Activated gamma-delta T cell treated with Interleukin-2 at 50 U/mL for 16 hours (primary cell): ENCODE results near the gene HOXA7.

Experiments used
- DNase-seq: peaks from one replicate; pipeline ENCODE4 v3.0.0-alpha.2; 2020

The HOXA7 gene

DNA sequence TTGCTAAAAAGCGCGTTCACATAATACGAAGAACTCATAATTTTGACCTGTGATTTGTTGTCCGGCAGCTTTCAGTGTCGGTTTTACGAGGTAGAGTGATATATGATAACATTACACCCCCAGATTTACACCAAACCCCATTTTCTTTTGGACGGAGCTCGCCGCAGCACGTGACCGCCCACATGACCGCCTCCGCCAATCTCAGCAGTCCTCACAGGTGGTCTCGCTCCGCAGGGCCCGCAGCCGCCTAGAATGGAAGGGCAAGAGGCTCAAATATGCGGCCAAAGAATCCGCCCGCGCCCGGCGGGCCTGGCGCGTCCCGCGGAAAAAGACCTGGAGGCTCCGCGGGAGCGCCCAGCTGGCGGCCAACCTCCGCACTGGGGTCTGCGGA is at the start of gene HOXA7:
TSS of gene HOXA7 (minus strand) at position 168 of the 391 bp plus-strand sequence. CDS start at position 38, 130 bp downstream.
- no peak for DNase-seq

DNA sequence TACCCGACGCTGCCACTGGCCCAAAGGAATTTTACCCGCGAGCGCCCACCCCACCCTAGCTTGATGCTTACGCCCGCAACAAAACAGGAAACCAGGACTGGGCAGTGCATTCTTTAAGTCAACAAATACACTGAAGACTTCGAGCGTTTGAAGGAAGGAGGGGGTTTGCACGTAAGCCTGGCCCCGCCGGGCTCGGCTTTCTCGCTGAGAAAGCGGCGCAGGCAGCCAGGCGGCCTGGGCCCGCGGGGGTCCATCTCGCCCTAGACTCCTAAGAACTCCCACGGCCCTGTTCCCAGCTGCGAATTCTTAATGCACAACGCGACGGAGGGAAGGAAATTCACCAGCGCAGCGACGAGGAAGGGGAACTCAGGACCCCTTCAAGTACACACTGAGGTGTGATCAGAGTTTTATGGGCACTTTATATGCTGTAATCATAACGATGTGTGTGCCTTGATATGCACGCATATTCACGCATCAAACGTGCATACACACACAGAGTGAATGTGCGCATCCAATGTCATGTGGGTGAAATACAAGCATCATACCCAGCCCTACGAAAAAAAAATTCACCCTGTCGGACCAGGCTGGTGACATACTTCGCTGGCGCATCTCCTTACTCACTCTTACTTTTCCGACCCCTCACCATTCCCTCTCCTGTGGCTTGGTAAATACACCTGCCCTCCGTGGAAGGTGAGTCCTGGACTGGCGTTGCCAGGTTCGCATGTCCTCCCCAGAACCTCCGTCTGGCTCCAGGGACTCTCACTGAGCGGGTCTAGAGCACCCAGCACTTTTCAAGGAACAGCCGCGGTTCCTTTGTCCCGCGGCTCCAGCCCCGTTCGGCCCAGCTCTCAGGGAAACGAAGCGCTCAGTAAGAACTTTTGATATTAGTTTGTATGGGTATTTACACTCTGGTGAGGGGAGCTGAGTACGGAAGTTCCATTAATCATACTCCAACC is 49.1 kb upstream of the HOXA7 start:
- DNase-seq: no peak

- DNase-seq: no peak
Observed at GRCh38 chr7:27204851-27205322, 48.4 kb upstream of the HOXA7 start.

DNA sequence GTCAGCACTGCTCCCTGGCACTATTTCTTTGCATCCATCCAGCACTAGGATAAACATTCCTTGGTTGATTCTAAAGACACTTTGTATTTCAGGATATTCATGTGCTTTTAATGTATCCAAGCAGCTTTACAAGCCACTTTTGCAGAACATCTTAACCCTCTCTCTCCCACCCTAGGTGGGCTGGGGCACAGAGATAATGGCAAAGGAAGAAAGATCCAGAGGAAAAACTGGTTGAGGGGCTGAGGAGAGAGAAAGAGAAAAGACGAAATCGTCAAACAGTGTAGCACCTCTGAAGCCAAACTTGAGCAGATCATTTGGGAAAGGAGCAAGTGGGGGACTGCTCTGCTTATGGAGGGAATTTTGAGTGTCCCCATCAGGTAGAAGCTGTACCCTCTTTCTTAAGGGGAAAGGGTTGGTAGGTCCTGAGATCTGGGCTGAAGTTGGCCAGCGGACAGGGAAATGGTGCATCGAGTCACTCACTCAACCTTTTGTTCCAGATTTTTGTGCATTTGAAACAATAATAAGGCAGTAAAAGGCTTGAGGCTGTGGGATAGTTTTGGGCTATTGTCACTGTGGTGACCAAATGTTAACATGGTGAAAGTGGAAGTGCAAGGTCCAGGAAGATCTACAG is 47.6 kb upstream of the HOXA7 start:
- DNase-seq: no peak

DNA sequence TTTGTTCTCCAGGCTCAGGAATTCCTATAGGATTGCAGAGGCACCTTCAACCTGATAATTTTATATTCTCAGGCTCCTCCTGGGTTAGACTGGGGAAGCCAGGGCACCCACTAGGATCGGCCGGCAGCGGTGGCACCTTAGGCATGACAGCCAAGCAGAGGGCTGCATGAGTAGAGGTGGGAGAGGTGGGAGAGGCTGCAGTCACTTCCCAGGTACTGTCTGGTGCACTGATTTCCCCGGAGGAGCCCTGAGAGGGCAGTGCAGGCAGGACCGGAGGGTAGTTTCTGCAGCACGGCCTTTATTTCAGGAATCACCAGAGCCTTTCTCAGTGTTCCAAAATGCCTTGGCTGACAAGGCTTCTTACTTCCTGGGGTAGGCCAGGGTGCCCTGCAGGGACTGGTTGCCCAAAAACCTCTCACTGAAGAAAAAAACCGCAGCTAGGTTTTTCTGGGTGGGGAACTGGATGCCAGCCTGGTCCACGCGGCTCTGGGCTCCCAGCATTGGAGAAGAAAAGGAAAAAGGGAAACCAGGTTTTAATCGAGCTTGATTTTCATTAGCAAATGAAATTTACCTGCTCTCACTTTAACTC is 47.0 kb upstream of the HOXA7 start:
- no peak for DNase-seq

DNA sequence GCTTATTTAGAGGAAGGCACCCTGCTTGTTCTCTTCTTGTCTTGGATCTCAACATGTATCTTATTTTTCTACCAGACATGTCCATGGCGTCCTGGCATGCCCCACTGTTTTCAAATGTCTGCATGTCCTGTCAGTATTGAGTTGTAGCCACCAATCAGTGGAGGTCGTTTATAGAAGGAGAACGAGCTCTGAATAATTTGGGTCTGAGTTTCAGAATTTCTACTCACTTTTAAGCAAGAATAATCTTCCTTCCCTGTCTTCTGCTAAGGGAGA is 46.3 kb upstream of the HOXA7 start:
- no peak for DNase-seq

DNA sequence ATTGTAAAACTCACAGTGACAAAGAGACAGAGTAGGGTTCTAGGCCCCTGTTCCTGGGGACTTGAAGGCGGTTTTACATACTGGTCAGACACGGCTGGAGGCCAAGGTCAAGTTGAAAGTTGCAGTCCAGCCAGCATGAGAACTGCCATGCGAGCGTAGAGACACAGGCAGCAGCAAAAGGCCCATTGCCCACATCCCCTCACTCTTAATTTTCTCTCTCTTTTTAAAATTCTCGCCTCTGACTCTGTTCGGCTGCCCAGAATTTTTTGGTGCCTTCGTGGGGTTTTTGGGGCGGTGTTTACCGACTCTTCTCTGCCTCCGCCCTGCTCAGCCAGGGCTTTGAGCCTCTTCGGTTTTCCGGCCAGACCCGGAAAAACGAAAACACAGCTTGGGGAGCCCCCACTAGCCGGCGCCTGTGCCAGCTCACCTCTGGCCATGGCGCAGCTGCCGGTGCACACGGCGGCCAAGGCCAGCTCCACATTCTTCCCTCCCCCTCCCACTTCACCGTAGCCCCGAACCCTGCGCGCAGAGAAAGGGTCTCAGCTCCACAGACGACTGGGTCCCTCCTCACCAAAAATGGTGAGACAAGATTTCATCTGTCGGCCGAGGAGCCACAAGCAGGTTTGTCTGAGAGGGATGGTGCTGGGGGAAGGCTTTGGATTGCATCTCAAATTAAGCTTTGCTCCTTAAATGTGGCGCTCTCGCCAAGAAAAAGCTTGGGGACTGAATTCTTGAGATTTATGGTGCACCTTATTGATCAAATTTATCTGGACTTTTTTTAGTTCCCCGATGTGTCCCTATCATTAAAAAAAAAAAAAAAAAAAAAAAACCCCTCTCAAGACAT is 45.8 kb upstream of the HOXA7 start:
- DNase-seq: no peak

DNA sequence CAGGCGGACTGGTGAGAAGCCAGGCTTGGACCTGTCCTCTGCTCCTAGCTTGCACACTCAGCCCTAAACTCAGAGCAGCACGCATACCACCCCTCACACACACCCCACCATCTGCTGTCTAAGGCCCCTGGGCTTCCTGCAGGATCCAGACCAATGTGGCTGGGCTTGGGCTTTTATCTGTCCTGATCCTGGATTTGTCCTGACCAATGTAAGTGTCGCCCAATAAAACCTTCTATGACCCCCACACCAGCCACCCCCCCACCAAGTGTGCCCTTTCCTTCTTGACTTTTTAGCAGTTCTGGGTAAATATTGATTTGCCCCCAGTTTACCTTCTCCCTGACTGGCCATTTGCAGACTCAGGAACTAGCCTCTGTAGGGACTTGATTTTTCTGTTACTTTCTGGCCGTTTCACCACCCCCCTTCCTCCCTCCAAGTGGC is 45.1 kb upstream of the HOXA7 start:
- DNase-seq: no peak

DNA sequence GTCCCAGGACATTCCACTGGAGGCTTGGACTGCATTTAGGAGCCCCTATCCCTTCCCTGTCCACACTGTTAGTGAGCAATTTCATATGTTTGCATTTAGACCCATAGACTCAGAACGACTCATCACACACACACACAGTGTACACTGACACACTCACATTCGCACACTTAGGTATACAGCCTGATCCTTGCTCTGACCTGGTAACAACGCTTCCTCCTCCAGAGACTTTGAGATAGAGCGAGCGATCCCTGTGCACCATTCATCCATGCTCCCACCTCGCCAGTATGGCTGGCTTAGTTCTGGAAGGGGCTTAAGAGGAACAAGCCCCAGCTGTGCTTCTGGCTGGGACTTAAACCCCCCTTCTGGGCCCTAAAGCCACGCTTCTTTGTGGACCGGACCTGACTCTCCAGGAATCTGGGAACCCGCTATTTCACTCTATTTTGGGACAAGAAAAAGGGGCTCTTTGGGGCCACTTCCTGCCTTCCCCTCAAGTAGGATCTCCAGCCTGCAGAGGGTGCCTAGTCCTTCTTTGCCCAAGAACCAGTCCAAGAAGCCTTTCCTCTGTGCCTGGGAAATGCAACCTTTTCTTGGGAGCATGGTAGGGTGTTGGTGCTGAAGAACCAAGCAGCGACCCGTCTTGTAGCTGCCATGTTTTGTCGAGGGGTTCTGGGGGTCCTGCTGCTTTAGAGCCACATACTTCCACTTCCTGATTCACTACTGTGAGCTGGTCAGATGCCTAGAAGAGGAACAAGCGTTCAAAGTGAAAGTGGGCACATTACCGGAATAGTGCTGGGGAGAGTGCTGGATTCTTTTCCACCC is 44.5 kb upstream of the HOXA7 start:
- DNase-seq: no peak

DNA sequence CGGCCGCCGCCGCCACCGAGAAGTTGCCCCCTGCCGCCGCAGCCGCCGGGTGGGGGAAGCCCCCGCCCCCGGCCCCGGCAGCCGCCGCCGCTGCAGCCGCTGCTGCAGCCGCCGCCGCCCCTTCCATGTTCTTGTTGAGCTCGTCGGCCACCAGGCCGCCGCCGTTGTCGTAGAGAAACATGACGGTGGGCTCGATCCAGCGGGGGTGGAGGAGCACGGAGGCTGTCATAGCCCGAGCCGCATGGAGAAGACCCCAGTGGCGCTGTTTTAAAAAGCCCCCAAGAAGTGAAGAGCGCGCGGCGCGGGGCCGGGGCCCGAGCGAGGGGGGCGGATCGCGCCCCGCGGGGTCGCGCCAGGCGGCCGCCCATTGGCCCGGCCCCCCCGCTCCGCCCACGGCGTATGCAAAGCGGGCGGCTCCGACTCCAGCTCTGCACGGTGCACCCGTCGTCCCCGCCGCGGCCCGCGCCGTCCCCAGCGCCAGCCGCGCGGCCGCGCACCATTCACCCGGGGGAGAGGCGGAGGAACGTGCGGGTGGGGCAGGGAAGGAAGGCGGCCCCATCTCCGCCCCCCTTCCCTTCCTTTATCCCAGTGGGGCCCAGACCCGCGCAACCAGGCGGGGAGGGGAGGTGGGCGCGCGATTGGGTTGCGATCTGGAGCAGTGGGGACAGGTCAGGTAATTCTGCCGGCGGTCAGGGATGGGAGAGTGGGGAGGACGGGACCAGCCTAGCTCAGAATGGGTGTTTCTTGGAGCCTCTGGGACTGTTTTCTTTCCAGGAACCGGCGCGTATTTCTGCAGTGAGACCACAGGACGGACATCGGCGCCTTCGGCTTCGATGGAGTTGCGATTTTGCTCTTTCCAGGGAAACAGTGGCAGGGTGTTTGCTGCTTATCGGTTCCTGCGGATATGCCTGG is 43.6 kb upstream of the HOXA7 start, which contains the start of gene HOXA13:
TSS of gene HOXA13 (minus strand) at position 243 of the 912 bp plus-strand sequence. CDS start at position 229, 14 bp downstream.
- no peak for DNase-seq

GRCh38 chr7:27198871-27199801 is 42.7 kb upstream of the HOXA7 start:
- no peak for DNase-seq

- no peak for DNase-seq
Observed at GRCh38 chr7:27198138-27198841, 41.8 kb upstream of the HOXA7 start.

DNA sequence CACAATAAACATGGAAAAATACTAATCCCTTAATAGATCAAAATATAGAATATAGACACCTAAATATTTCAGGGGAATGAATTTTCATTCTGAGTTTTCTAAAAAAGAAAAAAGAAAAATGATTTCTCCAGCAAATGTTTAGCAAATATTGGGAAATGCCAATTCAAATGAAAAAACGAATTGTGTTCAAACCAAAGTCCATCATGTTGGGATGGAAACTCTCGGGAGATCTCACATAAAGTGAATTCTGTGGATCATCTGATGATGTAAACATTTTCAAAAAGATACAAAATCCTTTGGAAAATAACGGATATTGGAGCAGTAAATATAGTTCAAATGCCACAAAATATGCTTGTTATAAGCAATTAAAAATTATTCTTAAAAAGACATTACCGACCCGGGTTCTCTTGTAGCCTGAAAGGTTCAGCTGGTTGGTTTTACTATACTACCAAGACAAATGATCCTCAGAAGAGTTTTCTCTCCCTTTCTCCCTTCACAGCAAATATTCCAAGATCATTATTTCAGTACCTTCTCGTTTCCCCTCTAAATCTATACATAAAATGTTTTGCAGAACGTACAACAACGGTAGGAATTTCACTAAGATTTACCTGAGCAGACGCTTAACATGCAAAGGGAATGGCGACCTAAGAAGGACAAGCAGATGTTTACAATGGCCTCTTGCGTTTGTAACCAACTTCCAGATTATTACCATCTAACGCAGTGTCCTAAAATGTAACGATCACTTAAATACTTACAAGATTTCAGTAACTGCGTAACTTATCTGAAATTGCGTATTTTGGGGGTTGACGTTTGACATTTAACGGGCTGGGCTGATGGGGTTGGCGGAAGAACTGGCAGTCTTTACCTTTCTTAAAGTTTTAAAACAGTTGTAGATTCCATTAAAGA is 40.9 kb upstream of the HOXA7 start:
- no peak for DNase-seq

- DNase-seq: peak; percentile 86
Observed at GRCh38 chr7:27196287-27196767, 39.9 kb upstream of the HOXA7 start.

DNA sequence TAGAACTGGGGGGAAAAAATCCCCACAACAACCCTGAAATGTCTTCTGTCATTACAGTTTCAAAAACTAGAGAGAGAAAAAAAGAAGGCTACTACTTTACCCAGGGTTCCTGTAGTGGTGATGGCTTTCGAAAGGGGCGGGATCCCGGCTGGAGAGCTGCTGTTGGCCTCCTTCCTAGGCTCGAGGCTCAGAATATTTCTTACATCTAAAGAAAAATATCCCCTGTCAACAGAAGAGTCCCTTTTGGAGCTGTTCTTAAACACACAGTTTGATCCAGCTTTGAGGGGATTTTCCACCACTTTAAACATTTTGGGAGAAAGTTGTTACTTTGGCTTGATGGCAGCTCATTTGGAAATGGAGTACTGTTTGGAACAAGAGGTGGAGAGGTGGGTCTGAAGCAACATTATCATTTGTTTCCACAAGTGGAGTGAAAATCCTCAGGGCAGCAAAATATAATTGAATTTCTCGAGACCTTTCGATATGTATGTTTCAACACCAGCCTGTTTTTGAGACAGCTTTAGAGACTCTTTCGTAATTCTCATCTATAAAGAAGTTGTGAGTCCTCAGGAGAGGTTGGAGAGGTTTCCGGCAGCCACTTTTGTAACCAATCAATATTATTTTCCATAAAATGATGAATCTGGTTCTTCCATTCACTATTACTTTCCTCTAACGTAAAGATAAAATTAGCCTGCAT is 38.4 kb upstream of the HOXA7 start:
- DNase-seq: no peak

- no peak for DNase-seq
Observed at GRCh38 chr7:27194002-27194352, 37.5 kb upstream of the HOXA7 start.
